Suprapubic skin (tissue), 4 donors: ENCODE measurements around the gene PSAP. TPM values are rescaled to one million over a fixed set of nuclear protein-coding genes. Genes with fewer than 3 reads are reported as not detected.

Experiments
- DNase-seq, 2 donors: peaks; one replicate each; pipeline ENCODE4 v3.0.0-alpha.2; 2019; ENCODE audit warnings: low spot score in 2 of 2
- H3K27ac ChIP-seq: fragments of 200-600 bp; sonication (generic); one replicate; pipeline ENCODE4 v1.5.1; 2019
- H3K27me3 ChIP-seq: fragments of 200-600 bp; sonication (generic); one replicate; pipeline ENCODE4 v1.5.1; 2019
- H3K36me3 ChIP-seq: fragments of 200-600 bp; sonication (generic); one replicate; pipeline ENCODE4 v1.5.1; 2019
- H3K4me1 ChIP-seq: fragments of 200-600 bp; sonication (generic); one replicate; pipeline ENCODE4 v1.5.1; 2019
- H3K4me3 ChIP-seq: fragments of 200-600 bp; sonication (generic); one replicate; pipeline ENCODE4 v1.5.1; 2019; ENCODE audit warnings: mild to moderate bottlenecking
- H3K9me3 ChIP-seq: fragments of 200-600 bp; sonication (generic); one replicate; pipeline ENCODE4 v1.5.1; 2019
- EP300 ChIP-seq: sonication (generic); formaldehyde crosslinking; IDR thresholded peaks from one replicate; pipeline ENCODE4 v1.6.1; 2017; ENCODE audit warnings: antibody characterized with exemption
- POLR2A ChIP-seq, 2 donors: fragments of 450-650 bp; IDR thresholded peaks; one replicate each; pipeline ENCODE4 v1.6.1; 2017; ENCODE audit warnings: antibody characterized with exemption in 2 of 2, mild to moderate bottlenecking in 2 of 2, moderate library complexity in 2 of 2
- POLR2AphosphoS5 ChIP-seq, 3 donors: sonication (generic); formaldehyde crosslinking; IDR thresholded peaks; one replicate each; pipeline ENCODE4 v1.6.1; 2017; ENCODE audit warnings: antibody characterized with exemption in 3 of 3
- WGBS: methylation state at CpG from one replicate; pipeline ENCODE4 v1.1.5; 2018; 5-methylcytosine and 5-hydroxymethylcytosine counted together
- total RNA-seq, 4 donors: library from RNA; depleted of rRNA; stranded (reverse); fragments of >200 nt; gene quantifications; one replicate each; pipeline ENCODE4 v1.1.0, GENCODE V29; 2016
- TF ChIP-seq, protein P1 (sequence below), 2 donors: fragments of 200-600 bp in 1 of 2; fragments of 450-650 bp in 1 of 2; sonication (generic) in 1 of 2; IDR thresholded peaks; one replicate each; pipeline ENCODE4 v1.5.1; 2016 to 2019; ENCODE audit warnings: antibody characterized with exemption in 2 of 2, mild to moderate bottlenecking in 1 of 2, moderate library complexity in 1 of 2

PSAP gene
- total RNA-seq, 4 donors from 2014 or later: 391 to 548 (median 468) TPM

DNA sequence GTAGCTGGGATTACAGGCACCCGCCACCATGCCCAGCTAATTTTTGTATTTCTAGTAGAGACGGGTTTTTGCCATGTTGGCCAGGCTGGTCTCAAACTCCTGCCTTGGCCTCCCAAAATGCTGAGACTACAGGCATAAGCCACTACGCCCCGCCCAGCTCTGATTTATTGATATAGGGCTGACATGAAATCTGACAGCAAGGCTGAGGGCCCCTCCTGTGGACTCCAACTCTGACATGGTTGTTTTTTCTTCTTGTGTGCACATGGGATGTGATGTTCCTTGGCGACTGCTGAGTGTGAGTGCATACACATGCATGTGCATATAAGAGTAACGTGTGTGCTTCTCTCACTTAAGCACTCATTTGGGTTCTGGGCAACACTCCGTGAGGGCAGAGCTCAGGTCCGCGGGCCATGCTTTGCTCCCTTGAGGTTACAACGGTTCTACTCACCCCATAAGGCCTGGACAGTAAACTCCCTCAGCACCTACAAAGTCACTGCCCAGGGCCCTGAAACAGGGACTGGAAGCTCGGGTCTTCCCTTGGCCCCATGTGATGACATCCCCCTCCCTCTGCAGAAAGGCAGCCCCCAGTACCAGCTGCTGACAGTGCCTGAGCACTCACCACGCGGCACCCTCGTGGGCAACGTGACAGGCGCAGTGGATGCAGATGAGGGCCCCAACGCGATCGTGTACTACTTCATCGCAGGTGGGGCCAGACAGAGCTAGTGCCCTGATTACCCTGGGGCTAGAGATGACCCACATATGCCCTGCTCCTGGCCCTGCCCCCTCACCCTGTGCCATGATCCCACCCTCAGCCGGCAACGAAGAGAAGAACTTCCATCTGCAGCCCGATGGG lies 44.1 kb downstream of the PSAP start:
- Histone ChIP-seq H3K4me3 (no peak overlapping the region), H3K4me1 (peaks cover 6% of the 10 kb centered on the region), H3K36me3 (no peaks in the 10 kb centered on the region), H3K9me3 (no peaks in the 10 kb centered on the region), H3K27ac (no peak overlapping the region), H3K27me3 (no peaks in the 10 kb centered on the region)
- WGBS: 92% methylated on average over 17 of the region's 23 CpGs
- no peak for DNase-seq
- TF ChIP-seq, protein P1, sequence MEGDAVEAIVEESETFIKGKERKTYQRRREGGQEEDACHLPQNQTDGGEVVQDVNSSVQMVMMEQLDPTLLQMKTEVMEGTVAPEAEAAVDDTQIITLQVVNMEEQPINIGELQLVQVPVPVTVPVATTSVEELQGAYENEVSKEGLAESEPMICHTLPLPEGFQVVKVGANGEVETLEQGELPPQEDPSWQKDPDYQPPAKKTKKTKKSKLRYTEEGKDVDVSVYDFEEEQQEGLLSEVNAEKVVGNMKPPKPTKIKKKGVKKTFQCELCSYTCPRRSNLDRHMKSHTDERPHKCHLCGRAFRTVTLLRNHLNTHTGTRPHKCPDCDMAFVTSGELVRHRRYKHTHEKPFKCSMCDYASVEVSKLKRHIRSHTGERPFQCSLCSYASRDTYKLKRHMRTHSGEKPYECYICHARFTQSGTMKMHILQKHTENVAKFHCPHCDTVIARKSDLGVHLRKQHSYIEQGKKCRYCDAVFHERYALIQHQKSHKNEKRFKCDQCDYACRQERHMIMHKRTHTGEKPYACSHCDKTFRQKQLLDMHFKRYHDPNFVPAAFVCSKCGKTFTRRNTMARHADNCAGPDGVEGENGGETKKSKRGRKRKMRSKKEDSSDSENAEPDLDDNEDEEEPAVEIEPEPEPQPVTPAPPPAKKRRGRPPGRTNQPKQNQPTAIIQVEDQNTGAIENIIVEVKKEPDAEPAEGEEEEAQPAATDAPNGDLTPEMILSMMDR (IDR thresholded peaks at IDR 0.05): no peak
- no peak for TF ChIP-seq POLR2AphosphoS5 (IDR thresholded peaks at IDR 0.05)
- no peak for TF ChIP-seq EP300
- no peak for TF ChIP-seq POLR2A (IDR thresholded peaks at IDR 0.05)

DNA sequence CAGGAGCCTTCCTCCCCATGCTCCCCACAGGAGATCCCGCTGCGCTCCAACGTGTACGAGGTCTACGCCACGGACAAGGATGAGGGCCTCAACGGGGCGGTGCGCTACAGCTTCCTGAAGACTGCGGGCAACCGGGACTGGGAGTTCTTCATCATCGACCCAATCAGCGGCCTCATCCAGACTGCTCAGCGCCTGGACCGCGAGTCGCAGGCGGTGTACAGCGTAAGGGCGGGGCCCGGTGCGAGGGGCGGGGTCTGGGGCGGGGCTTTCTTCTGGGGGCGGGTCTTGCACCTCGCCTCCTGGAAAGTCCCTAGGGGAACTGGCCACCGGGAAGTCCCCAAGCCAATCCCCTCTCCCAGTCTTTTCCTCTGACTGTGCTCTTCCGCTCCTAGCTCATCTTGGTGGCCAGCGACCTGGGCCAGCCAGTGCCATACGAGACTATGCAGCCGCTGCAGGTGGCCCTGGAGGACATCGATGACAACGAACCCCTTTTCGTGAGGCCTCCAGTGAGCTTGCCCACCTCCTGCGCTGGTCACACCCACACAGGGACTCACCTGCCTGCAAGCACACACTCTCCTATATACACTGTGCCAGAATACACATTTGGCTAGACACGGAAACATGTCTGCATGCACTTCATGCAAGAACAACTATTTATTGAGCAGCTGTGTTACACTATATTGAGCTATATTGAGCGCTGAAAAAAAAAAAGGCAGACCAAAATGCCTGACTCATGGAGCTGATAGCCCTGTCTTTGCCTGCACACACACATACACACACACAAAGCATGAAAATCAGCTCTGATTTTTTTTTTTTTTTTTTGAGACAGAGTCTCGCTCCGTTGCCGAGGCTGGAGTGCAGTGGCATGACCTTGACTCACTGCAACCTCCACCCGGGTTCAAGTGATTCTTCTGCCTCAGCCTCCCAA lies 45.0 kb downstream of the PSAP start:
- WGBS: 49% methylated on average over 11 of the region's 41 CpGs
- no peak overlapping the region for H3K4me3 ChIP-seq
- peaks cover 6% of the 10 kb centered on the region for H3K4me1 ChIP-seq
- peak in 1 of 2 donors; percentile 80 for DNase-seq
- no peaks in the 10 kb centered on the region for H3K36me3 ChIP-seq
- no peaks in the 10 kb centered on the region for H3K27me3 ChIP-seq
- H3K9me3 ChIP-seq: no peaks in the 10 kb centered on the region
- H3K27ac ChIP-seq: no peak overlapping the region
- TF ChIP-seq, protein P1 (IDR thresholded peaks at IDR 0.05): no peak
- TF ChIP-seq POLR2A (IDR thresholded peaks at IDR 0.05) (no peak), EP300 (no peak), POLR2AphosphoS5 (IDR thresholded peaks at IDR 0.05) (no peak)

DNA sequence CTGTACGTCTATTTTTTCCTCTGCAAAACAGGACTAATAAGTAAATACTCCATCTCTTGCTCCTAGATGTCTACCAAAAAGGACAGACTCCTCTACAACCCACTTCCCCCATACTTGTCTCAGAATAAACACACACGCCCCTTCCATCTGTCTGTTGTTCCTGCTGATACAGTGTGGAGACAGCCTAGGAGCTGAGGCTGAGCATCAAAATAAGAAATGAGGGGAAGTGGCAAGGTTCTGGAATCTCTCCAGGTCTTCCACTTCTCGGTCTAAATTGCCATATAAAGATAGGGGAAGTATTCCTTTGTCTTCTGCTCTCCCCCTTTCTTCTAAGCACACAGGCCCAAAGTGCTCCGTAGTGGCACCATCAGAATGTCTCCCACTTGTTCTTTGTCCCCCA lies 47.0 kb downstream of the PSAP start:
- Histone ChIP-seq H3K27me3 (no peaks in the 10 kb centered on the region), H3K9me3 (no peaks in the 10 kb centered on the region), H3K4me1 (peaks cover 6% of the 10 kb centered on the region), H3K27ac (no peak overlapping the region), H3K36me3 (no peaks in the 10 kb centered on the region), H3K4me3 (no peak overlapping the region)
- TF ChIP-seq, protein P1 (IDR thresholded peaks at IDR 0.05): no peak
- no peak for TF ChIP-seq POLR2AphosphoS5 (IDR thresholded peaks at IDR 0.05)
- TF ChIP-seq EP300: no peak
- no peak for DNase-seq
- WGBS: 57% methylated on average over 4 of the region's 4 CpGs

DNA sequence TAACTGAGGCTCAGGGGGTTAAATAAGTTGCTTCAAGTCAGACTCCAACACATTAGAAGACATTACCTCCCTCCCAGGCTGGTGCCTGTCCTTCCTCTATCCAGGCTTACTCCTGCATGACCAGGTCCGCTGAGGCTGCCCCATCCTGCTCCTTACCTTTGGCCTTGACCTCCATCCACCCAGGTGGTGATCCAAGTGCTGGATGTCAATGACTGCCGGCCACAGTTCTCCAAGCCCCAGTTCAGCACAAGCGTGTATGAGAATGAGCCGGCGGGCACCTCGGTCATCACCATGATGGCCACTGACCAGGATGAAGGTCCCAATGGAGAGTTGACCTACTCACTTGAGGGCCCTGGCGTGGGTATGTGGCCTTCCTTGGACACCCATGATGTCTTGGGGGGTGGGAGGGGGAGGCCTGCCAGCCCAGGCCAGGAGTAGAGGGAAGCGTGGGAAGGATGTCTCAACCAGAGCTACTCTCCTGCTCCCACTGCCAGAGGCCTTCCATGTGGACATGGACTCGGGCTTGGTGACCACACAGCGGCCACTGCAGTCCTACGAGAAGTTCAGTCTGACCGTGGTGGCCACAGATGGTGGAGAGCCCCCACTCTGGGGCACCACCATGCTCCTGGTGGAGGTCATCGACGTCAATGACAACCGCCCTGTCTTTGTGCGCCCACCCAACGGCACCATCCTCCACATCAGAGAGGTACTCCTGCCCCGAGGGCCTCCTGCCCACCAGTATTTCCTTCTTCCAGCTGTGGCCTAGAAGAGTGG lies 48.1 kb downstream of the PSAP start:
- WGBS: 89% methylated on average over 16 of the region's 18 CpGs

DNA sequence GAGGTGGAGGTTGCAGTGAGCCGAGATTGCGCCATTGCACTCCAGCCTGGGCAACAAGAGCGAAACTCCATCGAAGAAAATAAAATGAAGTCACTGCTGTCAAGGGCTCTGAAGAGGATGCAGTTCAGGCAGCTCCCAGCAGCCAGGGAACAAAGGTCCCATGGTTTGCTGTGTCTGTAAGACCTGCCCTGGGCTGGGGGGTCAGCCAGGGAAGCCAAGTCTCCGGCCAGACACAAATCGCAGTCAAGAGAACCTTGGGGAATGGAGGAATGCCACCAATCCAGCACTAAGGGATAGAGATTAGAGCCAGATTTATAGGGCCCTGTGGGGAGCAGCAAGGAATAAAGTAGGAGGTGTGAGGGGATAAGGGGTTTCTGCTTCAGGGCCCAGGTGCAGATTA lies 48.8 kb downstream of the PSAP start:
- no peak for DNase-seq
- TF ChIP-seq POLR2AphosphoS5 (IDR thresholded peaks at IDR 0.05) (no peak), POLR2A (IDR thresholded peaks at IDR 0.05) (no peak), EP300 (no peak)
- TF ChIP-seq, protein P1 (IDR thresholded peaks at IDR 0.05): no peak
- no peaks in the 10 kb centered on the region for H3K27me3 ChIP-seq
- 96% methylated on average over 6 of the region's 6 CpGs for WGBS
- no peaks in the 10 kb centered on the region for H3K36me3 ChIP-seq
- no peaks in the 10 kb centered on the region for H3K9me3 ChIP-seq
- H3K4me3 ChIP-seq: no peak overlapping the region
- H3K4me1 ChIP-seq: peaks cover 6% of the 10 kb centered on the region
- H3K27ac ChIP-seq: no peak overlapping the region

More for the DNA sequence above, 48.1 kb downstream of the PSAP start:
- H3K27me3 ChIP-seq: no peaks in the 10 kb centered on the region
- no peak overlapping the region for H3K4me3 ChIP-seq
- no peak overlapping the region for H3K27ac ChIP-seq
- DNase-seq: peak in 1 of 2 donors; percentile 68
- H3K4me1 ChIP-seq: peaks cover 6% of the 10 kb centered on the region
- no peak for TF ChIP-seq POLR2A (IDR thresholded peaks at IDR 0.05)
- no peaks in the 10 kb centered on the region for H3K9me3 ChIP-seq
- no peaks in the 10 kb centered on the region for H3K36me3 ChIP-seq
